HFFc6 (cell line): ENCODE data around the gene KDELR3. TPM values are rescaled to one million over a fixed set of nuclear protein-coding genes. Genes with fewer than 3 reads are reported as not detected.

Source experiments
- DNase-seq: peaks from one replicate; pipeline ENCODE4 v3.0.0-alpha.2; 2018
- H3K27ac Mint-ChIP-seq: 2 replicates; pipeline ENCODE4 v1.8.0; 2020; ENCODE audit warnings: mild to moderate bottlenecking, mixed read lengths
- H3K27me3 Mint-ChIP-seq: 2 replicates; pipeline ENCODE4 v1.8.0; 2021; ENCODE audit warnings: mild to moderate bottlenecking, moderate library complexity, mixed read lengths; ENCODE audit not compliant: insufficient read depth
- H3K36me3 Mint-ChIP-seq: 2 replicates; pipeline ENCODE4 v1.8.0; 2021; ENCODE audit warnings: low read depth, mixed read lengths
- H3K4me1 Mint-ChIP-seq: 2 replicates; pipeline ENCODE4 v1.8.0; 2020; ENCODE audit warnings: low read depth, mixed read lengths
- H3K4me3 Mint-ChIP-seq: 2 replicates; pipeline ENCODE4 v1.8.0; 2020; ENCODE audit warnings: mild to moderate bottlenecking, moderate library complexity, mixed read lengths
- H3K9me3 Mint-ChIP-seq: 2 replicates; pipeline ENCODE4 v1.8.0; 2020; ENCODE audit warnings: mild to moderate bottlenecking, mixed read lengths
- total RNA-seq, 6 experiments: library from RNA; stranded (reverse); fragmentation: NEBNext Ultra II Directional; extraction: Animal tissue kit (Norgen Biotek cat#: 25700); gene quantifications; 2 replicates in 1 of 6; 3 replicates in 5 of 6; pipeline ENCODE4 v1.2.3, GENCODE V29; 2021
- TF ChIP-seq, protein P1 (sequence below): fragments of 200-600 bp; sonication (generic); IDR thresholded peaks from 2 replicates; pipeline ENCODE4 v1.5.0; 2021; ENCODE audit warnings: antibody characterized with exemption, mild to moderate bottlenecking

Gene KDELR3
- total RNA-seq, 6 experiments from 2014 or later = 138 to 187 (median 172) TPM

GRCh38 chr22:38484244-38484643 lies 16.3 kb downstream of the KDELR3 start:
- peaks cover 66% of the 10 kb centered on the region for H3K36me3 Mint-ChIP-seq

GRCh38 chr22:38485783-38486182 lies 17.9 kb downstream of the KDELR3 start:
- no peak overlapping the region for H3K4me3 Mint-ChIP-seq
- no peaks in the 10 kb centered on the region for H3K27me3 Mint-ChIP-seq
- no peaks in the 10 kb centered on the region for H3K9me3 Mint-ChIP-seq
- peaks cover 76% of the 10 kb centered on the region for H3K36me3 Mint-ChIP-seq
- peak overlapping the region; percentile 64 for H3K27ac Mint-ChIP-seq
- H3K4me1 Mint-ChIP-seq = peaks cover 63% of the 10 kb centered on the region
- no peak for DNase-seq
- TF ChIP-seq, protein P1, sequence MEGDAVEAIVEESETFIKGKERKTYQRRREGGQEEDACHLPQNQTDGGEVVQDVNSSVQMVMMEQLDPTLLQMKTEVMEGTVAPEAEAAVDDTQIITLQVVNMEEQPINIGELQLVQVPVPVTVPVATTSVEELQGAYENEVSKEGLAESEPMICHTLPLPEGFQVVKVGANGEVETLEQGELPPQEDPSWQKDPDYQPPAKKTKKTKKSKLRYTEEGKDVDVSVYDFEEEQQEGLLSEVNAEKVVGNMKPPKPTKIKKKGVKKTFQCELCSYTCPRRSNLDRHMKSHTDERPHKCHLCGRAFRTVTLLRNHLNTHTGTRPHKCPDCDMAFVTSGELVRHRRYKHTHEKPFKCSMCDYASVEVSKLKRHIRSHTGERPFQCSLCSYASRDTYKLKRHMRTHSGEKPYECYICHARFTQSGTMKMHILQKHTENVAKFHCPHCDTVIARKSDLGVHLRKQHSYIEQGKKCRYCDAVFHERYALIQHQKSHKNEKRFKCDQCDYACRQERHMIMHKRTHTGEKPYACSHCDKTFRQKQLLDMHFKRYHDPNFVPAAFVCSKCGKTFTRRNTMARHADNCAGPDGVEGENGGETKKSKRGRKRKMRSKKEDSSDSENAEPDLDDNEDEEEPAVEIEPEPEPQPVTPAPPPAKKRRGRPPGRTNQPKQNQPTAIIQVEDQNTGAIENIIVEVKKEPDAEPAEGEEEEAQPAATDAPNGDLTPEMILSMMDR = no peak

More at GRCh38 chr22:38484244-38484643, 16.3 kb downstream of the KDELR3 start:
- Mint-ChIP-seq H3K27ac (peak overlapping the region; percentile 51), H3K4me3 (no peak overlapping the region), H3K4me1 (peaks cover 56% of the 10 kb centered on the region), H3K27me3 (no peaks in the 10 kb centered on the region), H3K9me3 (no peaks in the 10 kb centered on the region)
- no peak for DNase-seq
- TF ChIP-seq, protein P1 = no peak

GRCh38 chr22:38487946-38488345 lies 20.1 kb downstream of the KDELR3 start:
- TF ChIP-seq, protein P1 = no peak
- no peak for DNase-seq
- H3K9me3 Mint-ChIP-seq = no peaks in the 10 kb centered on the region
- H3K36me3 Mint-ChIP-seq = peaks cover 67% of the 10 kb centered on the region
- peak overlapping the region; percentile 6 for H3K27ac Mint-ChIP-seq
- H3K27me3 Mint-ChIP-seq = no peaks in the 10 kb centered on the region
- peaks cover 56% of the 10 kb centered on the region for H3K4me1 Mint-ChIP-seq
- H3K4me3 Mint-ChIP-seq = no peak overlapping the region

DNA sequence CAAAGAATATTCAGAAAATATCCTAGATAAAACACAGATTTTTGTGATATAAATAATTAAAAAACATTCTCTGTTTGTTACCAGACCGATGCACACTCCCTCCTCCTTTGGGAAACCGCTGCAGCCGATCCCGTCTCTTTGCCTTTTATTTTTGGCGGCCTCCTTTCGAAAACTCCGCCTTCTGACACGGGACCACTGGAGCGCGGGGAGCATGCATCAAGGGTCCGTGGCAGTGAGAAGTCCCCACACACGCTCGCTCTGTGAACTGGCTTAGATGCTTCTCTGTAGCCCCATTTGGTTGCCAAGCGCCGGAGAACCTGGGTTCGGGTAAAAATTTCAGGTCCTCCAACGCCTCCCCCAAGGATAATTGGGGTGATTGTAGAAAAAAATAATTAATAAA lies 21.2 kb downstream of the KDELR3 start:
- no peaks in the 10 kb centered on the region for H3K27me3 Mint-ChIP-seq
- no peak overlapping the region for H3K4me3 Mint-ChIP-seq
- TF ChIP-seq, protein P1 = no peak
- peaks cover 67% of the 10 kb centered on the region for H3K36me3 Mint-ChIP-seq
- peaks cover 56% of the 10 kb centered on the region for H3K4me1 Mint-ChIP-seq
- DNase-seq = no peak
- H3K27ac Mint-ChIP-seq = peak overlapping the region; percentile 70
- H3K9me3 Mint-ChIP-seq = no peaks in the 10 kb centered on the region

DNA sequence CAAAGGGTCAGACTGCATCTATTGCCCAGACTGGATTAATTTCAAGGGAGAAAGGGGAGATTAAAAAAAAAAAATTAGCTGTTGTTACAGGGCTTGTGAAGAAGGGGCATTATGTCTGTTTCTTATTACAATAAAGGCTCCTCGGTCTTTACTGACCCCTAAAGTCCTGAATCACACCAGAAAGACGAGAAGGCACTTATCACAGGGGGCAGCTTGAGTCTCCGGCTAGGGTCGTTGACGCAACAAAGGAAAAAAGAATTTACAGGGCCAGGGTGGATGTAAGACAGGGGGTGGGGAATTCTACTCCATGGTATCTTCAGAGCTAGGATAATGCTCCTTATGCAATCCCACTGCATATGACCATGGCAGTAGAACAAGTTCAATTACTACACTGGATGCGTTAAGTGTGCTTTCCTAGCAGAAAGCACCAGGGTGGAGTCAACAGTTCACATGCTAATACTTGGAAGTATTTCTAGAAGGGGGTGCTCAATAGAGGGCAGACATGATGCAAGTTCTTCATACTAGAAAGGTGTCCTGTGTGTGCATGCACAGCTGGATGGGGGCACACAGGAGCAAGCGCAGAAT lies 21.8 kb downstream of the KDELR3 start:
- TF ChIP-seq, protein P1 = no peak
- DNase-seq = no peak
- H3K9me3 Mint-ChIP-seq = no peaks in the 10 kb centered on the region
- H3K4me1 Mint-ChIP-seq = peaks cover 57% of the 10 kb centered on the region
- H3K36me3 Mint-ChIP-seq = peaks cover 65% of the 10 kb centered on the region
- H3K27me3 Mint-ChIP-seq = no peaks in the 10 kb centered on the region
- no peak overlapping the region for H3K4me3 Mint-ChIP-seq
- peak overlapping the region; percentile 70 for H3K27ac Mint-ChIP-seq
